ENCODE results near the gene RMND1.

The RMND1 gene

GRCh38 chr6:151413372-151414145 is 38.4 kb downstream of the RMND1 start:
- Histone ChIP-seq H3K27me3 (ENCODE audit: control insufficient read depth in 3 of 3, insufficient read depth in 3 of 3, low read depth in 1 of 3, low read length in 3 of 3) (no peaks in the 10 kb centered on the region), H4K8ac (ENCODE audit: low read depth, low read length) (no peak overlapping the region), H3K18ac (ENCODE audit: low read length) (no peak overlapping the region), H4K91ac (ENCODE audit: low read depth, low read length, poor library complexity) (no peak overlapping the region), H3K4me2 (ENCODE audit: insufficient read depth, low read length, poor library complexity, severe bottlenecking) (no peak overlapping the region), H3K14ac (ENCODE audit: low read length) (no peak overlapping the region), H2BK15ac (ENCODE audit: low read length) (no peak overlapping the region), H3K36me3 (replicated peaks in 1 of 2; ENCODE audit: control insufficient read depth in 2 of 2, insufficient read depth in 2 of 2, low read length in 2 of 2) (peaks cover 25 to 96% of the 10 kb centered on the region in 2 donors), H3K9ac (ENCODE audit: low read depth, low read length, poor library complexity) (no peak overlapping the region), H3K4me1 (ENCODE audit: control insufficient read depth in 2 of 2, insufficient read depth in 1 of 2, low read depth in 1 of 2, low read length in 2 of 2) (no peaks in the 10 kb centered on the region), H2AFZ (ENCODE audit: low read length) (no peak overlapping the region), H3K4ac (ENCODE audit: low read length) (no peak overlapping the region), H2BK120ac (ENCODE audit: low read depth, low read length) (no peak overlapping the region), H3K4me3 (ENCODE audit: low read length in 2 of 2) (no peak overlapping the region), H2AK5ac (ENCODE audit: low read depth, low read length) (no peak overlapping the region), H3K9me3 (replicated peaks in 1 of 2; ENCODE audit: control insufficient read depth in 2 of 2, insufficient read depth in 1 of 2, low read depth in 1 of 2, low read length in 2 of 2) (peaks cover 4 to 12% of the 10 kb centered on the region in 2 donors), H2BK5ac (ENCODE audit: low read length) (no peak overlapping the region), H3K27ac (replicated peaks; ENCODE audit: low read length) (no peak overlapping the region), H2BK12ac (ENCODE audit: low read length) (no peak overlapping the region), H3K79me1 (ENCODE audit: low read depth, low read length) (no peaks in the 10 kb centered on the region), H3K23ac (ENCODE audit: low read depth, low read length, poor library complexity) (no peak overlapping the region)
- no CpG with 5 or more reads among the region's 8 CpGs for WGBS, 2 donors (ENCODE audit: extremely low coverage in 2 of 2, insufficient read length in 2 of 2, insufficient replicate concordance in 1 of 2)
- DNase-seq (ENCODE audit: low spot score) = no peak

- Histone ChIP-seq H2BK5ac (ENCODE audit: low read length) (no peak overlapping the region), H3K4me1 (ENCODE audit: control insufficient read depth in 2 of 2, insufficient read depth in 1 of 2, low read depth in 1 of 2, low read length in 2 of 2) (no peaks in the 10 kb centered on the region), H3K4ac (ENCODE audit: low read length) (no peak overlapping the region), H2BK15ac (ENCODE audit: low read length) (no peak overlapping the region), H3K36me3 (replicated peaks in 1 of 2; ENCODE audit: control insufficient read depth in 2 of 2, insufficient read depth in 2 of 2, low read length in 2 of 2) (peaks cover 25 to 96% of the 10 kb centered on the region in 2 donors), H3K9ac (ENCODE audit: low read depth, low read length, poor library complexity) (no peak overlapping the region), H3K4me2 (ENCODE audit: insufficient read depth, low read length, poor library complexity, severe bottlenecking) (no peak overlapping the region), H4K8ac (ENCODE audit: low read depth, low read length) (no peak overlapping the region), H2BK120ac (ENCODE audit: low read depth, low read length) (no peak overlapping the region), H3K79me1 (ENCODE audit: low read depth, low read length) (no peaks in the 10 kb centered on the region), H3K23ac (ENCODE audit: low read depth, low read length, poor library complexity) (no peak overlapping the region), H3K14ac (ENCODE audit: low read length) (no peak overlapping the region), H3K4me3 (ENCODE audit: low read length in 2 of 2) (no peak overlapping the region), H3K9me3 (replicated peaks in 1 of 2; ENCODE audit: control insufficient read depth in 2 of 2, insufficient read depth in 1 of 2, low read depth in 1 of 2, low read length in 2 of 2) (peaks cover 4 to 12% of the 10 kb centered on the region in 2 donors), H2AK5ac (ENCODE audit: low read depth, low read length) (no peak overlapping the region), H3K18ac (ENCODE audit: low read length) (no peak overlapping the region), H3K27ac (replicated peaks; ENCODE audit: low read length) (no peak overlapping the region), H2BK12ac (ENCODE audit: low read length) (no peak overlapping the region), H2AFZ (ENCODE audit: low read length) (no peak overlapping the region), H4K91ac (ENCODE audit: low read depth, low read length, poor library complexity) (no peak overlapping the region), H3K27me3 (ENCODE audit: control insufficient read depth in 3 of 3, insufficient read depth in 3 of 3, low read depth in 1 of 3, low read length in 3 of 3) (no peaks in the 10 kb centered on the region)
- no CpG with 5 or more reads among the region's 3 CpGs for WGBS, 2 donors (ENCODE audit: extremely low coverage in 2 of 2, insufficient read length in 2 of 2, insufficient replicate concordance in 1 of 2)
- no peak for DNase-seq (ENCODE audit: low spot score)
These were observed 39.0 kb downstream of the RMND1 start for GRCh38 chr6:151412909-151413308.

GRCh38 chr6:151409679-151410078 is 42.2 kb downstream of the RMND1 start:
- no CpG with 5 or more reads among the region's 7 CpGs for WGBS, 2 donors (ENCODE audit: extremely low coverage in 2 of 2, insufficient read length in 2 of 2, insufficient replicate concordance in 1 of 2)
- H4K91ac ChIP-seq (ENCODE audit: low read depth, low read length, poor library complexity) = no peak overlapping the region
- no peak overlapping the region for H3K4me3 ChIP-seq (ENCODE audit: low read length in 2 of 2)
- H3K27ac ChIP-seq (replicated peaks; ENCODE audit: low read length) = no peak overlapping the region
- no peaks in the 10 kb centered on the region for H3K79me1 ChIP-seq (ENCODE audit: low read depth, low read length)
- no peak overlapping the region for H3K23ac ChIP-seq (ENCODE audit: low read depth, low read length, poor library complexity)
- H3K4ac ChIP-seq (ENCODE audit: low read length) = no peak overlapping the region
- no peaks in the 10 kb centered on the region for H3K4me1 ChIP-seq (ENCODE audit: control insufficient read depth in 2 of 2, insufficient read depth in 1 of 2, low read depth in 1 of 2, low read length in 2 of 2)
- no peak overlapping the region for H2AFZ ChIP-seq (ENCODE audit: low read length)
- peaks cover 4 to 12% of the 10 kb centered on the region in 2 donors for H3K9me3 ChIP-seq (replicated peaks in 1 of 2; ENCODE audit: control insufficient read depth in 2 of 2, insufficient read depth in 1 of 2, low read depth in 1 of 2, low read length in 2 of 2)
- no peak overlapping the region for H4K8ac ChIP-seq (ENCODE audit: low read depth, low read length)
- H3K18ac ChIP-seq (ENCODE audit: low read length) = no peak overlapping the region
- H3K36me3 ChIP-seq (replicated peaks in 1 of 2; ENCODE audit: control insufficient read depth in 2 of 2, insufficient read depth in 2 of 2, low read length in 2 of 2) = peaks cover 21 to 97% of the 10 kb centered on the region in 2 donors
- H2BK12ac ChIP-seq (ENCODE audit: low read length) = no peak overlapping the region
- H2BK5ac ChIP-seq (ENCODE audit: low read length) = no peak overlapping the region
- H2BK120ac ChIP-seq (ENCODE audit: low read depth, low read length) = no peak overlapping the region
- H2BK15ac ChIP-seq (ENCODE audit: low read length) = no peak overlapping the region
- H3K14ac ChIP-seq (ENCODE audit: low read length) = no peak overlapping the region
- H3K4me2 ChIP-seq (ENCODE audit: insufficient read depth, low read length, poor library complexity, severe bottlenecking) = no peak overlapping the region
- no peak for DNase-seq (ENCODE audit: low spot score)
- H3K9ac ChIP-seq (ENCODE audit: low read depth, low read length, poor library complexity) = no peak overlapping the region
- H2AK5ac ChIP-seq (ENCODE audit: low read depth, low read length) = no peak overlapping the region
- H3K27me3 ChIP-seq (ENCODE audit: control insufficient read depth in 3 of 3, insufficient read depth in 3 of 3, low read depth in 1 of 3, low read length in 3 of 3) = no peaks in the 10 kb centered on the region

- H3K36me3 ChIP-seq (replicated peaks in 1 of 2; ENCODE audit: control insufficient read depth in 2 of 2, insufficient read depth in 2 of 2, low read length in 2 of 2) = peaks cover 21 to 97% of the 10 kb centered on the region in 2 donors
- H3K9me3 ChIP-seq (replicated peaks in 1 of 2; ENCODE audit: control insufficient read depth in 2 of 2, insufficient read depth in 1 of 2, low read depth in 1 of 2, low read length in 2 of 2) = peaks cover 4 to 8% of the 10 kb centered on the region in 2 donors
- no peak overlapping the region for H3K4me3 ChIP-seq (ENCODE audit: low read length in 2 of 2)
- no peak overlapping the region for H4K8ac ChIP-seq (ENCODE audit: low read depth, low read length)
- no peak overlapping the region for H2BK120ac ChIP-seq (ENCODE audit: low read depth, low read length)
- no peak overlapping the region for H2BK12ac ChIP-seq (ENCODE audit: low read length)
- H3K4ac ChIP-seq (ENCODE audit: low read length) = no peak overlapping the region
- no peak overlapping the region for H3K27ac ChIP-seq (replicated peaks; ENCODE audit: low read length)
- H3K4me1 ChIP-seq (ENCODE audit: control insufficient read depth in 2 of 2, insufficient read depth in 1 of 2, low read depth in 1 of 2, low read length in 2 of 2) = no peaks in the 10 kb centered on the region
- no peak overlapping the region for H3K14ac ChIP-seq (ENCODE audit: low read length)
- H3K23ac ChIP-seq (ENCODE audit: low read depth, low read length, poor library complexity) = no peak overlapping the region
- H3K27me3 ChIP-seq (ENCODE audit: control insufficient read depth in 3 of 3, insufficient read depth in 3 of 3, low read depth in 1 of 3, low read length in 3 of 3) = no peaks in the 10 kb centered on the region
- H2BK5ac ChIP-seq (ENCODE audit: low read length) = no peak overlapping the region
- H3K4me2 ChIP-seq (ENCODE audit: insufficient read depth, low read length, poor library complexity, severe bottlenecking) = no peak overlapping the region
- WGBS, 2 donors (ENCODE audit: extremely low coverage in 2 of 2, insufficient read length in 2 of 2, insufficient replicate concordance in 1 of 2) = no CpG with 5 or more reads among the region's 2 CpGs
- H3K79me1 ChIP-seq (ENCODE audit: low read depth, low read length) = no peaks in the 10 kb centered on the region
- H4K91ac ChIP-seq (ENCODE audit: low read depth, low read length, poor library complexity) = no peak overlapping the region
- no peak overlapping the region for H2AK5ac ChIP-seq (ENCODE audit: low read depth, low read length)
- DNase-seq (ENCODE audit: low spot score) = no peak
- H3K9ac ChIP-seq (ENCODE audit: low read depth, low read length, poor library complexity) = no peak overlapping the region
- no peak overlapping the region for H2AFZ ChIP-seq (ENCODE audit: low read length)
- no peak overlapping the region for H2BK15ac ChIP-seq (ENCODE audit: low read length)
- H3K18ac ChIP-seq (ENCODE audit: low read length) = no peak overlapping the region
These were observed 42.7 kb downstream of the RMND1 start for GRCh38 chr6:151409260-151409659.
